ENCODE results near the gene LBP.

LBP gene

DNA sequence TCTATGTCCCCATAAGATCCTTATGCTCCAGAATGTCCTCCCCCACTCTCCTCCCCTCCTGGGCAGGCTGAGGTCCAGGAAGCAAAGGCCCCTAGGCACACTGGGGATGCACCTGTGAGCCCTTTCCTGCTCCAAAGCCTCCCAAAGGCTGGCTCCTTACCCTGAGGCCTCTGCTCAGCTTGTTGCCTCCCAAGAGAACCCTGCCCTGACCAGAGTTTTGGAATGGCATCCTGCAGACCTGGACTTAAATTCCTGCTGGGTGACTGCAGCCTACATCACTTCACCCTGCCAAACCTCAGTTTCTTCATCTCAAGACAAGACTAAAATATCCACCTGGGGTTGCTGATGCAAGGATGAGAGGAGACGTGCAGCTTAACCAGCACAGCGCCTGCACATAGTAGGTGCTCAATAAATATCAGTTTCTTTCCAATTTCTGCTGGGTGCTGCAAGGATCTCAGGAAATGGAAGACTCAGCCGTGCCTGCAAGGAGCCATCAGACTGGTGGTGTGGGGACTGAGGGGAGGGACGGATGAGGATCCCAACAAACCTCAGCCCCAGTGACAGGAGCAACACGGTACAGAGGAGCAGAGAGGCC is 2.1 kb upstream of the LBP start:
- H3K4ac ChIP-seq (ENCODE audit: low read depth, low read length), result no peak overlapping the region
- no peak for DNase-seq
- no peak overlapping the region for H3K56ac ChIP-seq (ENCODE audit: low read length)
- H3K27ac ChIP-seq (ENCODE audit: low read depth, low read length), result no peak overlapping the region
- no peak overlapping the region for H3K18ac ChIP-seq (ENCODE audit: low read length)
- H3K79me1 ChIP-seq (ENCODE audit: low read length), result no peaks in the 10 kb centered on the region
- H3K27me3 ChIP-seq (ENCODE audit: insufficient read depth, low read length, poor library complexity), result no peaks in the 10 kb centered on the region
- H4K8ac ChIP-seq (ENCODE audit: low read depth, low read length), result no peak overlapping the region
- no peak overlapping the region for H3K9ac ChIP-seq (ENCODE audit: low read length)
- no peak overlapping the region for H2BK15ac ChIP-seq (replicated peaks; ENCODE audit: low read depth)
- no peaks in the 10 kb centered on the region for H3K79me2 ChIP-seq (ENCODE audit: control insufficient read depth, insufficient read depth, low read length)
- no peak overlapping the region for H2BK5ac ChIP-seq (ENCODE audit: low read length)
- no peak overlapping the region for H3K23ac ChIP-seq (ENCODE audit: low read length)
- no peak overlapping the region for H3K4me2 ChIP-seq (ENCODE audit: low read length)
- H2AK5ac ChIP-seq (ENCODE audit: low read length), result no peak overlapping the region
- no peak overlapping the region for H2BK120ac ChIP-seq (ENCODE audit: low read depth, low read length)
- H3K4me1 ChIP-seq (ENCODE audit: control insufficient read depth, low read depth, low read length), result no peaks in the 10 kb centered on the region
- no CpG with 5 or more reads among the region's 5 CpGs for WGBS (ENCODE audit: extremely low coverage, insufficient coverage, low lambda C conversion rate)
- H3K4me3 ChIP-seq (ENCODE audit: low read length), result no peak overlapping the region
- H4K5ac ChIP-seq (ENCODE audit: low read length), result no peak overlapping the region
- no peaks in the 10 kb centered on the region for H3K36me3 ChIP-seq (ENCODE audit: control insufficient read depth, insufficient read depth, low read length)

- no peak for DNase-seq
- Histone ChIP-seq H3K23ac (ENCODE audit: low read length) (no peak overlapping the region), H3K4me3 (ENCODE audit: low read length) (no peak overlapping the region), H3K4me2 (ENCODE audit: low read length) (no peak overlapping the region), H3K56ac (ENCODE audit: low read length) (no peak overlapping the region), H3K79me1 (ENCODE audit: low read length) (no peaks in the 10 kb centered on the region), H2AK5ac (ENCODE audit: low read length) (no peak overlapping the region), H4K5ac (ENCODE audit: low read length) (no peak overlapping the region), H3K27me3 (ENCODE audit: insufficient read depth, low read length, poor library complexity) (no peaks in the 10 kb centered on the region), H3K9ac (ENCODE audit: low read length) (no peak overlapping the region), H3K27ac (ENCODE audit: low read depth, low read length) (no peak overlapping the region), H3K18ac (ENCODE audit: low read length) (no peak overlapping the region), H4K8ac (ENCODE audit: low read depth, low read length) (no peak overlapping the region), H3K4me1 (ENCODE audit: control insufficient read depth, low read depth, low read length) (no peaks in the 10 kb centered on the region), H2BK120ac (ENCODE audit: low read depth, low read length) (no peak overlapping the region), H3K79me2 (ENCODE audit: control insufficient read depth, insufficient read depth, low read length) (no peaks in the 10 kb centered on the region), H3K36me3 (ENCODE audit: control insufficient read depth, insufficient read depth, low read length) (no peaks in the 10 kb centered on the region), H2BK15ac (replicated peaks; ENCODE audit: low read depth) (no peak overlapping the region), H3K4ac (ENCODE audit: low read depth, low read length) (no peak overlapping the region), H2BK5ac (ENCODE audit: low read length) (no peak overlapping the region)
- WGBS (ENCODE audit: extremely low coverage, insufficient coverage, low lambda C conversion rate), result no CpG with 5 or more reads among the region's 2 CpGs
Measured at GRCh38 chr20:38345643-38346042, 639 bp upstream of the LBP start.

DNA sequence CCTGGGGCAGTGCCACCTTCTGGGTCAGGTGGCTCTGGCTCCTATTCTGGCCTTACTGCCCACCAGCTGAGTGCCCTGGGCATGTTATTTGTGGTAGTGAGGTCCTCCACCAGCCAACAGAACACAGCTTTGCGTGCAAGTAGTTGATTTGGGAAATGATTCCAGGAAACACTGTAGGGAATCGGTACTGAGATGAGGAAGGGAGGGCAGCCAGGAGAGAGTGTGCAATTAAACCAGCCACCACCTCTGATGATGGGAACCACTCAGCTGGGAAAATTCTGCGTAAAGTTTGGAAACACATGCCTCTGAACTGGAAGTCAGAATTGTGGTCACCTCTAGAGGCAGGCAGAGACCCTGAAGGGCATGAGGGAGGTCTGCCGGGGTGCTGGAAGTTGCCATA is 459 bp downstream of the LBP start:
- H2BK5ac ChIP-seq (ENCODE audit: low read length), result no peak overlapping the region
- H3K18ac ChIP-seq (ENCODE audit: low read length), result no peak overlapping the region
- H3K79me2 ChIP-seq (ENCODE audit: control insufficient read depth, insufficient read depth, low read length), result no peaks in the 10 kb centered on the region
- H3K4me2 ChIP-seq (ENCODE audit: low read length), result no peak overlapping the region
- no peak overlapping the region for H2BK15ac ChIP-seq (replicated peaks; ENCODE audit: low read depth)
- no peak overlapping the region for H3K9ac ChIP-seq (ENCODE audit: low read length)
- no peak overlapping the region for H3K23ac ChIP-seq (ENCODE audit: low read length)
- H4K8ac ChIP-seq (ENCODE audit: low read depth, low read length), result no peak overlapping the region
- H3K4ac ChIP-seq (ENCODE audit: low read depth, low read length), result no peak overlapping the region
- WGBS (ENCODE audit: extremely low coverage, insufficient coverage, low lambda C conversion rate), result no CpG with 5 or more reads among the region's 4 CpGs
- no peak for DNase-seq
- no peak overlapping the region for H2BK120ac ChIP-seq (ENCODE audit: low read depth, low read length)
- H3K27me3 ChIP-seq (ENCODE audit: insufficient read depth, low read length, poor library complexity), result no peaks in the 10 kb centered on the region
- no peaks in the 10 kb centered on the region for H3K79me1 ChIP-seq (ENCODE audit: low read length)
- no peak overlapping the region for H2AK5ac ChIP-seq (ENCODE audit: low read length)
- H3K4me1 ChIP-seq (ENCODE audit: control insufficient read depth, low read depth, low read length), result no peaks in the 10 kb centered on the region
- no peak overlapping the region for H4K5ac ChIP-seq (ENCODE audit: low read length)
- H3K56ac ChIP-seq (ENCODE audit: low read length), result no peak overlapping the region
- H3K36me3 ChIP-seq (ENCODE audit: control insufficient read depth, insufficient read depth, low read length), result no peaks in the 10 kb centered on the region
- no peak overlapping the region for H3K27ac ChIP-seq (ENCODE audit: low read depth, low read length)
- no peak overlapping the region for H3K4me3 ChIP-seq (ENCODE audit: low read length)

DNA sequence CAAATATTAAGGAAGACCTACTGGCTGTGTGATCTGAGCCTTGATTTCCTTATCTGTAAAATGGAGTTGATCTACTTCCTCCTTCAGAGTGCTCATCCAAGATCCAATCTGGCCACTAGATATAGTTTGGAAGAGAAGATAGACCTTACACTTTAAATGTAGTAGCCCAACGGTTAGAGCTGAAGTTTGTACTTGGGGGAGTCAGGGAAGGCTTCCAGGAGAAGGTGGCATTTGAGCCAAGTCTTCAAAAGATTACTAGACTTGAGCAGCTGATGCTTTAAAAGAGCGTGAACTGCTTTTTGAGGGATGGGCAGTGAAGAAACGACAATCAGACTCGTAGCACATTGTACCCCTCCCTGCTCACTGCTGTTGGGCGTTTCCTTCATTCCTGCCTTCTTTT is 3.6 kb downstream of the LBP start:
- H3K56ac ChIP-seq (ENCODE audit: low read length), result no peak overlapping the region
- H2AK5ac ChIP-seq (ENCODE audit: low read length), result no peak overlapping the region
- H3K4me3 ChIP-seq (ENCODE audit: low read length), result no peak overlapping the region
- no peak overlapping the region for H3K18ac ChIP-seq (ENCODE audit: low read length)
- H3K27me3 ChIP-seq (ENCODE audit: insufficient read depth, low read length, poor library complexity), result no peaks in the 10 kb centered on the region
- H3K9ac ChIP-seq (ENCODE audit: low read length), result no peak overlapping the region
- H3K36me3 ChIP-seq (ENCODE audit: control insufficient read depth, insufficient read depth, low read length), result no peaks in the 10 kb centered on the region
- no peak overlapping the region for H4K5ac ChIP-seq (ENCODE audit: low read length)
- no peaks in the 10 kb centered on the region for H3K4me1 ChIP-seq (ENCODE audit: control insufficient read depth, low read depth, low read length)
- no peak overlapping the region for H3K27ac ChIP-seq (ENCODE audit: low read depth, low read length)
- no peak overlapping the region for H3K4ac ChIP-seq (ENCODE audit: low read depth, low read length)
- H2BK15ac ChIP-seq (replicated peaks; ENCODE audit: low read depth), result no peak overlapping the region
- H2BK120ac ChIP-seq (ENCODE audit: low read depth, low read length), result no peak overlapping the region
- DNase-seq, result no peak
- H2BK5ac ChIP-seq (ENCODE audit: low read length), result no peak overlapping the region
- H3K23ac ChIP-seq (ENCODE audit: low read length), result no peak overlapping the region
- H3K79me2 ChIP-seq (ENCODE audit: control insufficient read depth, insufficient read depth, low read length), result no peaks in the 10 kb centered on the region
- H3K79me1 ChIP-seq (ENCODE audit: low read length), result no peaks in the 10 kb centered on the region
- no CpG with 5 or more reads among the region's 5 CpGs for WGBS (ENCODE audit: extremely low coverage, insufficient coverage, low lambda C conversion rate)
- no peak overlapping the region for H3K4me2 ChIP-seq (ENCODE audit: low read length)
- no peak overlapping the region for H4K8ac ChIP-seq (ENCODE audit: low read depth, low read length)

DNA sequence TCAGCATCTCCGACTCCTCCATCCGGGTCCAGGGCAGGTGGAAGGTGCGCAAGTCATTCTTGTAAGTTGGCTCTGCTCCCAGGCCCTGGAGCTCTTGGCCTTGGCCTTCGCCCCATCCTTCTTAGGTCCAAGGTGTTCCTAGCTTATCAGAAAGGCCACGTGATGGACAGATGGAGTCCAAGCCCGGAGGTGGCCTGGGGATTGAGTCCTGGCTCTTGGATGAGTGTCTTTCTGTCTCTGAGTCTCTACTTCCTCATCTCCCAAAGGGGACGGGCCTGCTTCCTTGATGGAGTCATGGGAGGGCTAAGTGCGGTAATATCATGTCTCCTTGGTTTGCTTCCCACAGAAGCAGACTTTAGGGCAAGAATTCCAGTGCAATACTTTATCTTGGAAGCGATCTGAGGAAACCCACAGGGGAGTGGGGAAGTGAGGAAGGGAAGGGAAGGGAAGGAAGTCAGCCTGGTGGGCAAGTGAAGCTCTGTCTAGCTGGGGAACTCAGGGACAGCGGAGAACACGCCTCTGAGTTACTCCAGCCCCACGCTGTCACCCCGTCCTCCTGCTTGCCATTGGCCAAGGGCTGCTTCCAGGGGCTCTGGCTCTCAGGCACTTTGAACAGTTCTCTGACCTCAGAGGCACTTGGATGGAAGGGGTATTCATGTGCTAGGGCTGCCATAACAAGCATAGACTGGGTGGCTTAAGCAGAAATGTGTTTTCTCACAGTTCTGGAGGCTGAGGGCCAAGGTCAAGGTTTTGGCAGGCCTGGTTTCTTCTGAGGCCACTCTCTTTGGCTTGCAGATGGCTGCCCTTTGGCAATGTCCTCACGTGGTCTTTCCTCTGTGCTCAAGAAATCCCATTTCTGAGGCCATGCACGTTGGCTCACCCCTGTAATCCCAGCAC is 4.8 kb downstream of the LBP start:
- Histone ChIP-seq H3K4me1 (ENCODE audit: control insufficient read depth, low read depth, low read length) (no peaks in the 10 kb centered on the region), H3K4ac (ENCODE audit: low read depth, low read length) (no peak overlapping the region), H3K27me3 (ENCODE audit: insufficient read depth, low read length, poor library complexity) (no peaks in the 10 kb centered on the region), H3K36me3 (ENCODE audit: control insufficient read depth, insufficient read depth, low read length) (no peaks in the 10 kb centered on the region), H2AK5ac (ENCODE audit: low read length) (no peak overlapping the region), H4K5ac (ENCODE audit: low read length) (no peak overlapping the region), H3K4me2 (ENCODE audit: low read length) (no peak overlapping the region), H4K8ac (ENCODE audit: low read depth, low read length) (no peak overlapping the region), H3K4me3 (ENCODE audit: low read length) (no peak overlapping the region), H3K23ac (ENCODE audit: low read length) (no peak overlapping the region), H2BK120ac (ENCODE audit: low read depth, low read length) (no peak overlapping the region), H2BK5ac (ENCODE audit: low read length) (no peak overlapping the region), H3K79me1 (ENCODE audit: low read length) (no peaks in the 10 kb centered on the region), H3K79me2 (ENCODE audit: control insufficient read depth, insufficient read depth, low read length) (no peaks in the 10 kb centered on the region), H3K9ac (ENCODE audit: low read length) (no peak overlapping the region), H3K27ac (ENCODE audit: low read depth, low read length) (no peak overlapping the region), H2BK15ac (replicated peaks; ENCODE audit: low read depth) (no peak overlapping the region), H3K18ac (ENCODE audit: low read length) (no peak overlapping the region), H3K56ac (ENCODE audit: low read length) (no peak overlapping the region)
- DNase-seq, result no peak
- WGBS (ENCODE audit: extremely low coverage, insufficient coverage, low lambda C conversion rate), result no CpG with 5 or more reads among the region's 15 CpGs

Measured in mesendoderm (in vitro differentiated cells).